ENCODE data around the gene RNFT2. TPM values are rescaled to one million over a fixed set of nuclear protein-coding genes. Genes with fewer than 3 reads are reported as not detected.
A peak's percentile ranks its signal among the peaks of the same experiment; 100 is the strongest.

RNFT2 gene
- total RNA-seq, 4 donors from 2014 or later: 0.26 to 0.38 TPM; not detected in 2

GRCh38 chr12:116874324-116874995, 136.3 kb downstream of the RNFT2 start:
- H3K9me3 ChIP-seq: peaks cover 0 to 8% (median 5%) of the 10 kb centered on the region in 3 donors
- WGBS, 2 donors: 77 to 81% methylated on average over 3 to 4 of the region's 4 CpGs
- DNase-seq: no peak
- peaks cover 12 to 16% (median 13%) of the 10 kb centered on the region in 3 donors for H3K4me1 ChIP-seq
- H3K27me3 ChIP-seq: peaks cover 0 to 78% (median 3%) of the 10 kb centered on the region in 4 donors
- H3K36me3 ChIP-seq: no peaks in the 10 kb centered on the region
- no peak for TF ChIP-seq CTCF (IDR thresholded peaks at IDR 0.05)
- TF ChIP-seq POLR2A (IDR thresholded peaks at IDR 0.05): no peak
- intact Hi-C loops (cut with DNase I): no loop called here
- no peak overlapping the region for H3K27ac ChIP-seq
- H3K4me3 ChIP-seq: no peak overlapping the region

GRCh38 chr12:116876151-116876869, 138.2 kb downstream of the RNFT2 start:
- Histone ChIP-seq H3K4me1 (peaks cover 13 to 35% (median 31%) of the 10 kb centered on the region in 3 donors), H3K9me3 (peaks cover 0 to 8% (median 5%) of the 10 kb centered on the region in 3 donors), H3K27me3 (peaks cover 0 to 97% (median 4%) of the 10 kb centered on the region in 4 donors), H3K27ac (no peak overlapping the region), H3K36me3 (no peaks in the 10 kb centered on the region), H3K4me3 (no peak overlapping the region)
- intact Hi-C loops (cut with DNase I): no loop called here
- DNase-seq: no peak
- TF ChIP-seq CTCF (IDR thresholded peaks at IDR 0.05) (no peak), POLR2A (IDR thresholded peaks at IDR 0.05) (no peak)
- whole genome bisulfite sequencing, 2 donors: 32 to 33% methylated on average over 14 to 18 of the region's 19 CpGs

- Histone ChIP-seq H3K9me3 (peaks cover 0 to 8% (median 5%) of the 10 kb centered on the region in 3 donors), H3K4me1 (peaks cover 20 to 51% (median 33%) of the 10 kb centered on the region in 3 donors), H3K36me3 (no peaks in the 10 kb centered on the region), H3K27me3 (peaks cover 0 to 100% (median 18%) of the 10 kb centered on the region in 4 donors), H3K4me3 (peak overlapping the region; percentile 8 to 65 (median 36)), H3K27ac (peak overlapping the region in 1 of 4 donors; percentile 55)
- no peak for TF ChIP-seq CTCF (IDR thresholded peaks at IDR 0.05)
- DNase-seq: no peak
- WGBS, 2 donors: 0 to 1% methylated on average over 47 to 49 of the region's 55 CpGs
- intact Hi-C loops (cut with DNase I): no loop called here
Measured at GRCh38 chr12:116878567-116879508, 140.7 kb downstream of the RNFT2 start.

GRCh38 chr12:116879509-116880212, 141.5 kb downstream of the RNFT2 start:
- intact Hi-C loops (cut with DNase I): no loop called here
- no peak for DNase-seq
- peaks cover 20 to 51% (median 33%) of the 10 kb centered on the region in 3 donors for H3K4me1 ChIP-seq
- TF ChIP-seq POLR2A (IDR thresholded peaks at IDR 0.05) (no peak), CTCF (IDR thresholded peaks at IDR 0.05) (no peak)
- H3K27ac ChIP-seq: no peak overlapping the region
- H3K4me3 ChIP-seq: peak overlapping the region; percentile 8 to 65 (median 36)
- no peaks in the 10 kb centered on the region for H3K36me3 ChIP-seq
- peaks cover 0 to 100% (median 18%) of the 10 kb centered on the region in 4 donors for H3K27me3 ChIP-seq
- WGBS, 2 donors: 0 to 9% methylated on average over 1 to 10 of the region's 52 CpGs
- H3K9me3 ChIP-seq: peaks cover 0 to 2% (median 1%) of the 10 kb centered on the region in 3 donors

All from esophagus squamous epithelium (tissue), 5 donors.